H1 (cell line): Measurements from ENCODE around the gene LLPH.

Experiments
- CBX5 ChIP-seq: fragments of 300-800, 300-1000 bp; sonication (generic); IDR thresholded peaks from 2 replicates; pipeline ENCODE4 v1.7.1; 2016; ENCODE audit warnings: antibody characterized with exemption, low read length, low read depth
- CEBPB ChIP-seq: IDR thresholded peaks from 2 replicates; pipeline ENCODE4 v1.6.1; 2012; ENCODE audit warnings: low read depth, low read length
- CTCF ChIP-seq, 3 experiments: IDR thresholded peaks; 1 replicate in 2 of 3; 2 replicates in 1 of 3; pipeline versions ENCODE4 v1.5.1 to v1.6.1; 2011; ENCODE audit warnings: low read length in 3 of 3, mild to moderate bottlenecking in 3 of 3, inconsistent platforms in 2 of 3, low read depth in 1 of 3, moderate library complexity in 1 of 3; ENCODE audit not compliant: insufficient read depth in 1 of 3; ENCODE audit errors: control extremely low read depth in 1 of 3
- EP300 ChIP-seq, 2 experiments: IDR thresholded peaks; 1 replicate in 1 of 2; 2 replicates in 1 of 2; pipeline ENCODE4 v1.6.1; 2011 to 2012; ENCODE audit warnings: low read depth in 2 of 2, low read length in 2 of 2, mild to moderate bottlenecking in 2 of 2, borderline replicate concordance in 1 of 2, inconsistent platforms in 1 of 2, moderate library complexity in 1 of 2
- HDAC2 ChIP-seq, 2 experiments: fragments of 300-600 bp in 1 of 2; sonication (generic) in 1 of 2; IDR thresholded peaks; 2 replicates each; pipeline ENCODE4 v1.6.1; 2011 to 2012; ENCODE audit warnings: low read depth in 2 of 2, low read length in 2 of 2, mild to moderate bottlenecking in 2 of 2, moderate library complexity in 2 of 2, borderline replicate concordance in 1 of 2, inconsistent platforms in 1 of 2
- JUN ChIP-seq: IDR thresholded peaks from 2 replicates; pipeline ENCODE4 v1.6.1; 2011; ENCODE audit warnings: low read depth, mild to moderate bottlenecking, improper control_type of control experiment, low read length
- MAX ChIP-seq: IDR thresholded peaks from 2 replicates; pipeline ENCODE4 v1.6.1; 2012; ENCODE audit warnings: inconsistent platforms
- PHF8 ChIP-seq: fragments of 200-600 bp; sonication (generic); conservative IDR thresholded peaks from 2 replicates; pipeline ENCODE4 v1.7.1; 2012; ENCODE audit warnings: low read depth, mild to moderate bottlenecking, inconsistent platforms, low read length, moderate library complexity
- POLR2A ChIP-seq, 2 experiments: IDR thresholded peaks; 1 replicate in 1 of 2; 2 replicates in 1 of 2; pipeline ENCODE4 v1.6.1; 2011; ENCODE audit warnings: low read depth in 2 of 2, low read length in 2 of 2, mild to moderate bottlenecking in 2 of 2; ENCODE audit errors: control extremely low read depth in 1 of 2
- POLR2AphosphoS5 ChIP-seq: IDR thresholded peaks from 2 replicates; pipeline ENCODE4 v1.6.1; 2011; ENCODE audit warnings: low read depth, low read length
- SIN3A ChIP-seq, 2 experiments: IDR thresholded peaks in 1 of 2; conservative IDR thresholded peaks in 1 of 2; 2 replicates each; pipeline ENCODE4 v1.6.1; 2011 to 2012; ENCODE audit warnings: low read length in 2 of 2, improper control_type of control experiment in 1 of 2, low read depth in 1 of 2, mild to moderate bottlenecking in 1 of 2
- TAF1 ChIP-seq: IDR thresholded peaks from 2 replicates; pipeline ENCODE4 v1.6.1; 2011; ENCODE audit warnings: mild to moderate bottlenecking, low read depth, low read length
- YY1 ChIP-seq: IDR thresholded peaks from 2 replicates; pipeline ENCODE4 v1.6.1; 2011; ENCODE audit warnings: low read depth, mild to moderate bottlenecking, low read length
- ZNF274 ChIP-seq: IDR thresholded peaks from 2 replicates; pipeline ENCODE4 v1.7.0; 2012; ENCODE audit warnings: low read length, borderline replicate concordance; ENCODE audit errors: extremely low read depth

- TF ChIP-seq POLR2AphosphoS5: no peak
- no peak for TF ChIP-seq CTCF (IDR thresholded peaks at IDR 0.05; ENCODE audit: control extremely low read depth in 1 of 3, insufficient read depth in 1 of 3, low read depth in 1 of 3, low read length in 3 of 3)
- no peak for TF ChIP-seq JUN
- TF ChIP-seq PHF8: no peak
- TF ChIP-seq YY1: no peak
- no peak for TF ChIP-seq HDAC2 (IDR thresholded peaks at IDR 0.05; ENCODE audit: borderline replicate concordance in 1 of 2, low read depth in 2 of 2, low read length in 2 of 2)
- TF ChIP-seq ZNF274: no peak
- no peak for TF ChIP-seq SIN3A (conservative IDR thresholded peaks at IDR 0.05 in 1 of 2, IDR thresholded peaks at IDR 0.05 in 1 of 2; ENCODE audit: low read depth in 1 of 2, low read length in 2 of 2)
- TF ChIP-seq TAF1: no peak
- no peak for TF ChIP-seq CBX5
- no peak for TF ChIP-seq MAX
- no peak for TF ChIP-seq POLR2A (IDR thresholded peaks at IDR 0.05; ENCODE audit: control extremely low read depth in 1 of 2, low read depth in 2 of 2, low read length in 2 of 2)
- no peak for TF ChIP-seq EP300 (IDR thresholded peaks at IDR 0.05; ENCODE audit: borderline replicate concordance in 1 of 2, low read depth in 2 of 2, low read length in 2 of 2)
- TF ChIP-seq CEBPB: no peak
Measured at GRCh38 chr12:66162701-66163100, 32.2 kb upstream of the LLPH start.
